GM08714 (cell line): Measurements from ENCODE around the gene KSR2.
"Not testable (repeated sequence)": the region's sequence is repeated elsewhere in the genome, so short reads cannot be mapped to it uniquely, and the experiment has no call there.

ENCODE experiments used
- H3K4me3 ChIP-seq: fragments of 200-500 bp; sonication (Bioruptor generic); 2 replicates; pipeline ENCODE4 v1.5.1; 2014; ENCODE audit warnings: mild to moderate bottlenecking, low read length, inconsistent platforms
- ZNF274 ChIP-seq: IDR thresholded peaks from 2 replicates; pipeline ENCODE4 v1.6.1; 2012; ENCODE audit warnings: mild to moderate bottlenecking, low read depth, low read length

KSR2 gene

DNA sequence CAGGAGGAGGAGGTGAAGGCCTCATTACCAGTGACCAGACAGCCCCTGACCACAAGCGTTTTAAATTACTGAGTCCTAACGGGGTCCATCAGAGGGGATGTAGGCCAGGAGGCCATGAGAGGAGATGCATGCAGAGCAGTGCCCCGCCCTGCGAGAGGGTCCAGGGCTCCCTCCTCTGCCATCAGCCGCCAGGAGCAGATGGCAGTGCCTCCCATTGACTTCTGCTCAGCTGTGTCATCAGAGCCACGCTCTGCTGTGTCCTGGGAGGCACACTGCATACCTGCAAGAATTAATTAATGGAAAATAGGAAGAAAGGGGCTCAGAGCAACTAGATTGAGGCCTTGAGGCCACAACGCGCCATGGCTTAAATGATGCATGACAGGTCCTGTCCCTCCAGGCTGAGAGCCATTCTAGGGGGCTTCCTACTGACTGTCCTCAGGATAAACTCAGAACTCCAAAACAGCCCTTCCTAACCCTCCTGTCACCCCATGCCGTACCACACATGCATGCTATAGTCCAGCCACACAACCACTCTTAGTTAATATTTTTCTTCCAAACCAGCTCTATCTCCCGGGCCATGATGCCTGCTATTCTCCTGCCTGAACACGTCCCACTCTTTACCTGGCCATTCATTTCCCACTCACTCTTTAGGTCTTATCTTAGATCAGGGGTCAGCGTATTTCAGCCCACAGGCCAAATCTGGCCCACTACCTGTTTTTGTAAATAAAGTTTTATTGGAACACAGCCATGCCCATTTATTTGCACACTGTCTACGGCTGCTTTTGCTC lies 235.8 kb downstream of the KSR2 start:
- no peak overlapping the region for H3K4me3 ChIP-seq
- TF ChIP-seq ZNF274 = no peak

DNA sequence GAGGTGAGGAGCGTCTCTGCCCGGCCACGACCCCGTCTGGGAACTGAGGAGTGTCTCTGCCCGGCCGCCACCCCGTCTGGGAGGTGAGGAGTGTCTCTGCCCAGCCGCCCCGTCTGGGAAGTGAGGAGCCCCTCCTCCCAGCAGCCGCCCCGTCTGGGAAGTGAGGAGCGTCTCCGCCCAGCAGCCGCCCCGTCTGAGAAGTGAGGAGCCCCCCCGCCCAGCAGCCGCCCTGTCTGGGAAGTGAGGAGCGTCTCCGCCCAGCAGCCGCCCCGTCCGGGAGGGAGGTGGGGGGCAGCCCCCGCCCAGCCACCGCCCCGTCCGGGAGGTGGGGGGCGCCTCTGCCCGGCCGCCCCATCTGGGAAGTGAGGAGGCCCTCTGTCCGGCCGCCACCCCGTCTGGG lies 237.7 kb downstream of the KSR2 start:
- not testable (repeated sequence) for H3K4me3 ChIP-seq

DNA sequence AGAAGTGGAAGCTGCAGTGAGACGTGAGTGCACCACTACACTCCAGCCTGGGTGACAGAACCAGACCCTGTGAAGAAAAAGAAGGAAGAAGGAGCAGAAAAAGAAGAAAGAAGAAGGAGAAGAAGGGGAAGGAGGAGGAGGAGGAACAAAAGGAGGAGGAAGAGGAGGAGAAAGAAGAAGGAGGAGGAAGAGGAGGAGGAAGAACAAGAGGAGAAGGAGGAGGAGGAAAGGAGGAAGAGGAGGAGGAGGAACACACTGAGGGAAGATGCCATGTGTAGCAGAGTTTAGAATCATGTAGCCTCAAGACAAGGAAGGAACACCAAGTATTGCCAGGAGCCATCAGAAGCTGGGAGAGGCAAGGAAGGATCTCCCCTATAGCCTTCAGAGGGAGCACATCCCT lies 241.5 kb downstream of the KSR2 start:
- no peak overlapping the region for H3K4me3 ChIP-seq
- TF ChIP-seq ZNF274 = no peak

DNA sequence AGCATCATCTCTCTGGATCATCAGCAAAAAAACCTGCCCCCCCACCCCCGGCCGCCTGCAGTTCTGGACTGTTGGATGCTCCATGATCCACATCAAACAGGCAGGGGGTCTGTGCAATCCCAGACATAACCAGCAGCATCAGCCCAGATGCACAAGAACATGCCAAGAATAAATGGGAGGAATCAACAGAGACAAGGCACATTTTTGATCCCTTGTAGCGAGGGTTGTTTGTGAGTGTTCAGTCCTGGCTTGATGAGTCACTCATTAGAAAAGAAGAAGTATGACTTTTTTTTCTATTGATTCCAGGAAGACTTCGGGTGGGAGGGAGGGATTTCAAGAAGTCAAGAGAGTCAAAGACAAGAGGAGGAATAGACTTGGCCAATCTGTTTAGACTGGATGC lies 244.2 kb downstream of the KSR2 start:
- no peak overlapping the region for H3K4me3 ChIP-seq
- no peak for TF ChIP-seq ZNF274

DNA sequence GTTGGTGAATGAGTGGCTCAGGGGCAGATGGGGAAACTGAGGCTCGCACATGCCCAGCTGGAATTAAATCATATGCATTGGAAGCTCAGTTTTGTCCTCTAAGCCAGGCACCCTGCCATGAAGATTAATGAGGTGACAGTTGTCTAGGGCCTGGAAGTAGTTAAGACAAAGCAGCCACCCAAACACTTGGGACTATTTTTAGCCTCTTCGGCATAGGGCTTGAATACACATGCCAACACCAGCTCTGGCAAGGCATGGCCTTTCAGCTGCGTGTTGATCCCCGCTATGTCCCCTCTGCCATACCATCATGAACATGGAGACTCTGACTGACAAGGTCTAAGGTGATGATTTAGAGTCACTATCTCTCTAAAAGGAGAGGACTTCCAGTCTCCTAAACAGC lies 250.2 kb downstream of the KSR2 start:
- TF ChIP-seq ZNF274 = no peak
- H3K4me3 ChIP-seq = no peak overlapping the region

DNA sequence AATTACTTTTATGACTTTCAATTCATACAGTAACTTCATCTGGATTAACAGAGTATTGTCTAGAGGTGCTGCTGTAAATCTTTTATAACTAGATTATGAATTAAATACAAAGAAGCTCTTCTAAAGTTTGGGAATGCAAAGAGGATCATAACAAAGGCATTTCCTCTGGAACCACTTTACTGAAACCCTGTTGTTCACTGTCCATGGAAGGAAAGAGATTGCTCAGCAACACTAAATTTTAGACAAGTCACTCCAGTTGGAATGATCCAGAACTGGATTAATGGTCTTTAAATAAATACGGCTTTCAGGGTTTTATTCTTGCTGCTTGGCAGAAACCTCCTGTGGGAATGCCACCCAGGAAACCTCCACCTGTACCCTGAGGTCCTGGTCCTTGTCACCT lies 250.6 kb downstream of the KSR2 start:
- no peak overlapping the region for H3K4me3 ChIP-seq
- no peak for TF ChIP-seq ZNF274

DNA sequence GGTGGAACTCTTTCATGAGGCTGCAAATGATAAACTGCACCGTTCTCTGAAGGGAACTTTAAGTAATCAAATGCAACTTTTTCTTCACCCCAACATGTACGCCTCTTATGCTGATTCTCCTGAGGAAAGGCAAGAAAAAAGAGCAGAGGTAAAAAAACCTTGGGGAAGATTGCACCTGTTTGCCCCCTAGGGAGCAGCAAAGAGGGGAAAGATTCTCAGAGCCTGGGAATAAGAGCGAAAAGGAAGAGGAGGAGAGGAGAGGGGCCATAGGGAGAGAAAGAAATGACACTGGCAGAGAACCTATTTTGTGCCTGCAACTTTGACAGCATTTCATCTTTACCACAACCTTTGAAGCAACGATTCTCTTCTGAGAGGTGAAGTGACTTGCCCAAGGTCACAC lies 254.6 kb downstream of the KSR2 start:
- H3K4me3 ChIP-seq = no peak overlapping the region
- TF ChIP-seq ZNF274 = no peak

DNA sequence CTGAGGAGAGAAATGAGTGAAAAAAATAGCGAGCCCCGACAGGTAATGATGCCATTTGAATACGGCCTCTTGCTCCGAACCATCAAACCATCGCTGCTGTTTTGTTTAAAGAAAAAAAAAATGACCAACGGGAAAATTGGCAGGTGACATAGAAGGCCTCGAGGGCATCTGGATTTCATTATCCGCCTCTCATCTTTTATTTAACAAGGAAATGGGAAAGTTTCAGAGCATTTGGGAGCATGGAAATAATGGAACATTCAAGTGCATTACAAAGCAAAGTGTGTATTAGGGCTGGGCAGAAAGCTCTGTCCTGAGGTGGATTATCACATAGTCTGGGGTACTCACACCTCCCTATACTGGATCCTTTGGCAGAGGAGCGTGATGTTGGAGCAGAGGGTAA lies 258.7 kb downstream of the KSR2 start:
- no peak overlapping the region for H3K4me3 ChIP-seq
- TF ChIP-seq ZNF274 = no peak

DNA sequence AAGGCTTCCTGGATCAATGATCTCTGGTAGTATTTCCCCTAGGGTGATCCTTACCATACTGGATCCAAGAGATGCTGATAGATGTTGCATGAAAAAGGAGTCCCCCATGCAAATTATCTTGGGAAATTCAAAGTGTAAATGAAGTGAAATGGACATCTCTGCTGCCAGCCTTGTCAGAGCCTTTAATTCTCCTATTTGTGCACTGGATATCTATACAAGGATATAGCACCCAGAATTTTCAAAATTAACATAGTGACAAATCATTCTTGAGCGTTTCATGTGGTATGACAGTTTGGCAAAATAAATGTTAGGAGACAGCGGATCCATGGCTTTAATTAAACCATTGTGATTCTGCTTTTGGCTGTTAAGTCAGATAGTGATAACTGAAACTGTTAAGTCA lies 260.9 kb downstream of the KSR2 start:
- H3K4me3 ChIP-seq = no peak overlapping the region

DNA sequence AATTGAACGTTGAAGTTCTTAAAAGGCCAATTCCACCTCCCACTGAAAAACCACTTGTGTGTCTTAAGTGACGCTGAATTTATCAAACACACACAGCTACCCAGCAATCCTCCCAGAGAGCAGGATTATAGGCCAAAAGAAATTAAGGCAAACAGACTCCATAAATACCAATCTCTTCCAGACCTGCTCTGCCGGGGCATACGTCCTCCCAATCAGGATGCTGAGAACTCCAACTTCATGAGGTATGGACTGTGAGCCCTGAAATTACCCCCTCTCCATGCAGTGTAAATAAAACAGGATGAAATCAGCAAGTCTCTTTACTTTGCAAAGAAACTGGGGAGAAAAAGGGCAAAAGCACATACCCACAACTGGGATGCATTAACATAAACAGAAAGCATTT lies 265.2 kb downstream of the KSR2 start:
- TF ChIP-seq ZNF274 = no peak

More for the DNA sequence above, 260.9 kb downstream of the KSR2 start:
- no peak for TF ChIP-seq ZNF274

DNA sequence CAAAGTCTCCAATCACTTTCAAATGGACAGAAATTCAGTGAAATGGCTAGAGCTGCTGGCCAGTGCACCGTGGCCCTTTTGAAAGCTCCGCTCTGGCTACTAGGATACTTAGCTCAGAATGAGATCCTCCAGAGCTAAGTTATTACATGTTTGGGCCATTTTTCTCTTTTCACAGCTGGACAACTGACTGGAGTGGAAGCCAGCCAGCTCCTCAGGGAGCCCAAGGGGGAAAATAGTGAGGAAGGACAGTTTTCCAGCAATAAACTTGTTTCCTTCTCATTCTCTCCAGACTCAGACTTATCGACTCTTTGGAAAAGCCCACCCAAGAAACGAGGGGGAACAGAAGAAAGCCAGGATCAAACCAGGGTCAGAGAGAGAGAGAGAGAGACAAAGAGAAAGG lies 266.0 kb downstream of the KSR2 start:
- TF ChIP-seq ZNF274 = no peak
- H3K4me3 ChIP-seq = no peak overlapping the region

More for the DNA sequence above, 265.2 kb downstream of the KSR2 start:
- no peak overlapping the region for H3K4me3 ChIP-seq

DNA sequence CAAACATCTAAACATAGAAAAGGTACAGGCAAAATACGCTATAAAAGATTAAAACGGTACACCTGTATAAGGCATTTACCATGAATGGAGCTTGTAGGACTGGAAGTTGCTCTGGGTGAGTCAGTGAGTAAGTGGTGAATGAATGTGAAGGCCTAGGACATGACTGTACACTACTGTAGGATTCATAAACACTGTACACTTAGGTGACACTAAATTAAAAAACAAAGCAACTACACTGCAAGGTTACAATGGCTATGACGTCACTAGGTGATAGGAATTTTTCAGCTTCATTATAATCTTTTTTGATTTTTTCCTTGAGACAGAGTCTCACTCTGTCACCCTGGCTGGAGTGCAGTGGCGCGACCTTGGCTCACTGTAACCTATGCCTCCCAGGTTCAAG lies 269.2 kb downstream of the KSR2 start:
- H3K4me3 ChIP-seq = no peak overlapping the region
- TF ChIP-seq ZNF274 = no peak

DNA sequence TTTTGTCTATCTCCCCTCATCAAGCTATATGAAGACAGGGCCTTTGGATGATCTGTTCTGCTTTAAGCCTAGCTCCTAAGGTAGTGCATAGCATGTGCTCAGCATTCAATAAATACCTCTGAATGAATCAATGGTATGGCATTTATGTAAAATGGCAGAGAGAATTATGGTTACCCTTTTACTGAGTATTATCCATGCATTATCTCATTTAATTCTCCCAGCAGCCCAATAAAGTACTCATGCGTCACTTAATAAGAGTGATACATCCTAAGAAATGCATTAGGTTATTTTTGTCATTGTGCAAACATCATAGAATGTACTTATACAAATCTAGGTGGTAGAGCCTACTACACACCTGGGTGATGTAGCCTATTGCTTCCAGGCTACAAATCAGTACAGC lies 269.7 kb downstream of the KSR2 start:
- no peak for TF ChIP-seq ZNF274
- H3K4me3 ChIP-seq = no peak overlapping the region

DNA sequence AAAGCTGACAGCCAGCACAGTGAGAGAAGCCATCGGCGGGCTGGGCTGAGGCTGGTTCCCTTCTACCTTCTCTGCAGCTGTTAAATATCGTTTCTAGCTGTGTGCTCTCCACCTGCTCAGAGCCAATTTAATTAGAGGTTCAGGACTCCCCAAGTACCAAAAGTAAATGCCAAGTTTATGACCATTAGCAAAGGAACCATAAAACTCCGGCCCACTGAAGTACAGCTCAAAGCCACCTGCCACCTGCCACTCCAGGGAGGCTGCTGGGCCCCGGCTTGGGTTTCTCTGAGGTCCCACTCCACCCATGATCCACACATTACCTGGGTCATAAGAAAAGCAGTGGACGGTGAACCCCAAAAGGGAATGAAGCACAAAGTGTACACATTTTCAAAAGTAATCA lies 272.8 kb downstream of the KSR2 start:
- TF ChIP-seq ZNF274 = no peak
- H3K4me3 ChIP-seq = no peak overlapping the region

DNA sequence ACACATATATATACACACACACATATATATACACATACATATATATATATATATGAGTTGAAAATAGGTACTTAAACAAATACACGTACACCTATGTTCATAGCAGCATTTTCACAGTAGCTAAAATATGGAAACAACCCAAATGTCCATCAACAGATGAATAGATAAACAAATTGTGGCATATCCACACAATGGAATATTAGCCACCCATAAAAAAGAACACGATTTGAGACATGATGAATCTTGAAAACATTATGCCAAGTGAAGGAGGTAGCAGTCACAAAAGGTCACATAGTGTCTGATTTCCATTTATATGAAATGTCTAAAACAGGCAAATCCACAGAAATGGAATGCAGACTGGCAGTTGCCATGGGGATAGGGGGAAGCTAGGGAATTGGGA lies 276.3 kb downstream of the KSR2 start:
- no peak overlapping the region for H3K4me3 ChIP-seq
- no peak for TF ChIP-seq ZNF274

DNA sequence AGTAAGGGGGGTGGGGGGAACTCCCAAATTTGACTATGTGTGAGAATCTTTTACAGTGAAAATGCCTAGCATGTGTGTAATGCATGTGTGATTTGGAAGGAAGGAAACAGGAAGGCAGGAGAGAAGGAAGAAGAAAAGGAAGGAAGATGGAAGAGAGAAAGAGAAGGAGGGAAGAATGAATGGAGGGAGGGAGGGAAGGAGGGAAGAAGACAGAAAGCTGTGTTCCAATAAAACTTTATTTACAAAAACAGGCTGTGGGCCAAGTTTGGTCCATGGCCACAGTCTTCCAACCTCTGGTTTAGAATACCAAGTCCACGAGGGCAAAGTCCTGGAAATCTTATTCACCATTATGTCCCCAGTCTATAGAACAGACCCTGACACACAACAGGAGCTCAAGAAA lies 278.9 kb downstream of the KSR2 start:
- no peak overlapping the region for H3K4me3 ChIP-seq
- TF ChIP-seq ZNF274 = no peak
